K562 (cell line): ENCODE results near the gene VEGFB. TPM values are rescaled to one million over a fixed set of nuclear protein-coding genes. Genes with fewer than 3 reads are reported as not detected.
A peak's percentile ranks its signal among the peaks of the same experiment; 100 is the strongest.

ENCODE experiments used
- ARID1B ChIP-seq: fragments of 450-650 bp; IDR thresholded peaks from 2 replicates; pipeline ENCODE4 v1.6.1; 2016; ENCODE audit warnings: antibody characterized with exemption, mild to moderate bottlenecking, inconsistent platforms
- DPF2 ChIP-seq: fragments of 450-650 bp; IDR thresholded peaks from 2 replicates; pipeline ENCODE4 v1.6.1; 2016
- NCOA1 ChIP-seq: fragments of 450-650 bp; IDR thresholded peaks from 2 replicates; pipeline ENCODE4 v1.6.1; 2016; ENCODE audit warnings: low read depth
- NR2C1 ChIP-seq, 2 experiments: fragments of 450-650 bp; IDR thresholded peaks; 2 replicates each; pipeline ENCODE4 v1.6.1; 2017; ENCODE audit warnings: mild to moderate bottlenecking in 2 of 2, antibody characterized with exemption in 1 of 2, inconsistent platforms in 1 of 2, missing compliant biosample characterization in 1 of 2, missing genetic modification characterization in 1 of 2
- SMARCA5 ChIP-seq: fragments of 450-650 bp; IDR thresholded peaks from 2 replicates; pipeline ENCODE4 v1.6.1; 2016
- SRF ChIP-seq, 2 experiments: fragments of 250-450, 450-650 bp in 1 of 2; sonication (Bioruptor Pico) in 1 of 2; sonication (generic) in 1 of 2; formaldehyde crosslinking; IDR thresholded peaks; 2 replicates each; pipeline versions ENCODE4 v1.5.0 to v1.5.1; 2020 to 2022; ENCODE audit warnings: mild to moderate bottlenecking in 1 of 2, missing genetic modification reagents in 1 of 2
- ZNF143 ChIP-seq: sonication (generic); formaldehyde crosslinking; IDR thresholded peaks from 2 replicates; pipeline ENCODE4 v1.9.0; 2022; ENCODE audit warnings: mild to moderate bottlenecking, missing genetic modification reagents
- polyA plus RNA-seq, 8 experiments: library from polyadenylated mRNA; depleted of rRNA in 4 of 8; stranded (reverse) in 5 of 8; unstranded in 3 of 8; fragments of >200 nt; fragmentation: Nextera tagmentation in 2 of 8; fragmentation: Illumina TruSeq in 1 of 8; extraction: Ambion mirVana in 2 of 8; extraction: Trizol in 1 of 8; gene quantifications; 2 replicates each; pipeline versions ENCODE4 v1.2.1 to v1.2.3, GENCODE V29; 2011 to 2014; ENCODE audit warnings: inconsistent platforms in 1 of 8, missing spikeins in 1 of 8
- total RNA-seq, 7 experiments: library from RNA; depleted of rRNA in 6 of 7; stranded (reverse); fragments of >200 nt in 6 of 7; fragmentation: Illumina TruSeq in 2 of 7; extraction: Trizol in 2 of 7; gene quantifications; 2 replicates each; pipeline versions ENCODE4 v1.2.1 to v1.2.3, GENCODE V29; 2011 to 2021; ENCODE audit warnings: low replicate concordance in 1 of 7
- TF ChIP-seq, protein P1 (sequence below): fragments of 450-650 bp; formaldehyde crosslinking; IDR thresholded peaks from 2 replicates; pipeline ENCODE4 v1.4.0; 2020; ENCODE audit warnings: mild to moderate bottlenecking, moderate library complexity
- TF ChIP-seq, protein P2 (sequence below): fragments of 450-650 bp; IDR thresholded peaks from 2 replicates; pipeline ENCODE4 v1.6.1; 2016; ENCODE audit warnings: mild to moderate bottlenecking, moderate library complexity
- TF ChIP-seq, protein P3 (sequence below), 3 experiments: IDR thresholded peaks in 2 of 3; conservative IDR thresholded peaks in 1 of 3; 2 replicates each; pipeline ENCODE4 v1.5.1; 2011 to 2012; ENCODE audit warnings: low read length in 3 of 3, mild to moderate bottlenecking in 3 of 3, control low read depth in 2 of 3, improper control_type of control experiment in 1 of 3, inconsistent platforms in 1 of 3, low read depth in 1 of 3, mixed read lengths in 1 of 3, moderate library complexity in 1 of 3; ENCODE audit not compliant: insufficient read depth in 2 of 3

VEGFB gene
- total and polyA plus RNA-seq, 9 of the 15 experiments (the other 6 are each of a cell fraction or from before 2014, with no cell fraction given), result 11.0 to 83.4 (median 25.7) TPM

DNA sequence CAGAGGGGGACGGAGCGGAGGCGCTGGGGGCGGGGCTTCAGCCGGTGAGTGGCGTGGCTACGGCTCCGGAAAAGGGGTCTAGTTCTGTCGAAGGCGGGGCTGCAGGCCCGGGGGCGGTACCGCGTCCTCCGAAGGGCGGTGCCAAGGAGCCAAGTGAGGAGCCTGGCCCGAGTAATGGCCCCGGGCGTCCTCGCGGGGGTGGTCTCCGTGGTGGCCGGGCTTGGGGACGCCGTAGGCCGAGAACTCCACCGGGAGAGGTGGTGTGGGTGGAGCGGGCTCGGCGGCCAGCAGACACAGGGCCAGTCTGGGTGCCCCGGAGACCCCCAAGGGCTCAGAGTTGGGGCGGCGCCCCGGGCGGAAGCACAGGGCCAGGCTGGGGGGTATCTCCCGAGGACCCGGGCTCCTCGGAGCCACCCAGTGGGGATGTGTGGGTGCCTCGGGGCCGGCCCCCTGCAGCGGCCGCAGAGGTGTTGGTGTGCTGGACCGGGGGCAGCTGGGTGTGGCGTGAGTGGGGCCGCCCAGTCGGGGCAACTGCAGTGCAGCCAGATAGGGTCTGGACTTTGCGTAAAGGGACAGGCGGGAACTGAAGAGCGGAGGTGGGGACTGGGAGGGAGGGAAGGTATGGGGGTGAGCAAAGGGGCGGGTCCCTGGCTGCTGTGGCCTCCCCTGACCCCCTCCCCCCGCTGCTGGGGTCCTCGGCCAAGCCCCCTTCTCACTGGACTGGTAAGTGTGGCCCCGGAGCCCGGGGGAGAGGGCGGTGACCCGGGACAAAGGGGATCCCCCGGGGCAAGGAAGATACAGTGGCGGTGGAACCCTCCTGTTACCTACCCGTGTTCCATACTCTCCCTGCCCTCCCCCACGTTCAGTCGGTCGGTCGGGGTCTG lies 7.3 kb downstream of the VEGFB start (continued):
- TF ChIP-seq, protein P1, sequence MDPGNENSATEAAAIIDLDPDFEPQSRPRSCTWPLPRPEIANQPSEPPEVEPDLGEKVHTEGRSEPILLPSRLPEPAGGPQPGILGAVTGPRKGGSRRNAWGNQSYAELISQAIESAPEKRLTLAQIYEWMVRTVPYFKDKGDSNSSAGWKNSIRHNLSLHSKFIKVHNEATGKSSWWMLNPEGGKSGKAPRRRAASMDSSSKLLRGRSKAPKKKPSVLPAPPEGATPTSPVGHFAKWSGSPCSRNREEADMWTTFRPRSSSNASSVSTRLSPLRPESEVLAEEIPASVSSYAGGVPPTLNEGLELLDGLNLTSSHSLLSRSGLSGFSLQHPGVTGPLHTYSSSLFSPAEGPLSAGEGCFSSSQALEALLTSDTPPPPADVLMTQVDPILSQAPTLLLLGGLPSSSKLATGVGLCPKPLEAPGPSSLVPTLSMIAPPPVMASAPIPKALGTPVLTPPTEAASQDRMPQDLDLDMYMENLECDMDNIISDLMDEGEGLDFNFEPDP, result no peak
- TF ChIP-seq NCOA1, result peak; percentile 79
- TF ChIP-seq, protein P2, sequence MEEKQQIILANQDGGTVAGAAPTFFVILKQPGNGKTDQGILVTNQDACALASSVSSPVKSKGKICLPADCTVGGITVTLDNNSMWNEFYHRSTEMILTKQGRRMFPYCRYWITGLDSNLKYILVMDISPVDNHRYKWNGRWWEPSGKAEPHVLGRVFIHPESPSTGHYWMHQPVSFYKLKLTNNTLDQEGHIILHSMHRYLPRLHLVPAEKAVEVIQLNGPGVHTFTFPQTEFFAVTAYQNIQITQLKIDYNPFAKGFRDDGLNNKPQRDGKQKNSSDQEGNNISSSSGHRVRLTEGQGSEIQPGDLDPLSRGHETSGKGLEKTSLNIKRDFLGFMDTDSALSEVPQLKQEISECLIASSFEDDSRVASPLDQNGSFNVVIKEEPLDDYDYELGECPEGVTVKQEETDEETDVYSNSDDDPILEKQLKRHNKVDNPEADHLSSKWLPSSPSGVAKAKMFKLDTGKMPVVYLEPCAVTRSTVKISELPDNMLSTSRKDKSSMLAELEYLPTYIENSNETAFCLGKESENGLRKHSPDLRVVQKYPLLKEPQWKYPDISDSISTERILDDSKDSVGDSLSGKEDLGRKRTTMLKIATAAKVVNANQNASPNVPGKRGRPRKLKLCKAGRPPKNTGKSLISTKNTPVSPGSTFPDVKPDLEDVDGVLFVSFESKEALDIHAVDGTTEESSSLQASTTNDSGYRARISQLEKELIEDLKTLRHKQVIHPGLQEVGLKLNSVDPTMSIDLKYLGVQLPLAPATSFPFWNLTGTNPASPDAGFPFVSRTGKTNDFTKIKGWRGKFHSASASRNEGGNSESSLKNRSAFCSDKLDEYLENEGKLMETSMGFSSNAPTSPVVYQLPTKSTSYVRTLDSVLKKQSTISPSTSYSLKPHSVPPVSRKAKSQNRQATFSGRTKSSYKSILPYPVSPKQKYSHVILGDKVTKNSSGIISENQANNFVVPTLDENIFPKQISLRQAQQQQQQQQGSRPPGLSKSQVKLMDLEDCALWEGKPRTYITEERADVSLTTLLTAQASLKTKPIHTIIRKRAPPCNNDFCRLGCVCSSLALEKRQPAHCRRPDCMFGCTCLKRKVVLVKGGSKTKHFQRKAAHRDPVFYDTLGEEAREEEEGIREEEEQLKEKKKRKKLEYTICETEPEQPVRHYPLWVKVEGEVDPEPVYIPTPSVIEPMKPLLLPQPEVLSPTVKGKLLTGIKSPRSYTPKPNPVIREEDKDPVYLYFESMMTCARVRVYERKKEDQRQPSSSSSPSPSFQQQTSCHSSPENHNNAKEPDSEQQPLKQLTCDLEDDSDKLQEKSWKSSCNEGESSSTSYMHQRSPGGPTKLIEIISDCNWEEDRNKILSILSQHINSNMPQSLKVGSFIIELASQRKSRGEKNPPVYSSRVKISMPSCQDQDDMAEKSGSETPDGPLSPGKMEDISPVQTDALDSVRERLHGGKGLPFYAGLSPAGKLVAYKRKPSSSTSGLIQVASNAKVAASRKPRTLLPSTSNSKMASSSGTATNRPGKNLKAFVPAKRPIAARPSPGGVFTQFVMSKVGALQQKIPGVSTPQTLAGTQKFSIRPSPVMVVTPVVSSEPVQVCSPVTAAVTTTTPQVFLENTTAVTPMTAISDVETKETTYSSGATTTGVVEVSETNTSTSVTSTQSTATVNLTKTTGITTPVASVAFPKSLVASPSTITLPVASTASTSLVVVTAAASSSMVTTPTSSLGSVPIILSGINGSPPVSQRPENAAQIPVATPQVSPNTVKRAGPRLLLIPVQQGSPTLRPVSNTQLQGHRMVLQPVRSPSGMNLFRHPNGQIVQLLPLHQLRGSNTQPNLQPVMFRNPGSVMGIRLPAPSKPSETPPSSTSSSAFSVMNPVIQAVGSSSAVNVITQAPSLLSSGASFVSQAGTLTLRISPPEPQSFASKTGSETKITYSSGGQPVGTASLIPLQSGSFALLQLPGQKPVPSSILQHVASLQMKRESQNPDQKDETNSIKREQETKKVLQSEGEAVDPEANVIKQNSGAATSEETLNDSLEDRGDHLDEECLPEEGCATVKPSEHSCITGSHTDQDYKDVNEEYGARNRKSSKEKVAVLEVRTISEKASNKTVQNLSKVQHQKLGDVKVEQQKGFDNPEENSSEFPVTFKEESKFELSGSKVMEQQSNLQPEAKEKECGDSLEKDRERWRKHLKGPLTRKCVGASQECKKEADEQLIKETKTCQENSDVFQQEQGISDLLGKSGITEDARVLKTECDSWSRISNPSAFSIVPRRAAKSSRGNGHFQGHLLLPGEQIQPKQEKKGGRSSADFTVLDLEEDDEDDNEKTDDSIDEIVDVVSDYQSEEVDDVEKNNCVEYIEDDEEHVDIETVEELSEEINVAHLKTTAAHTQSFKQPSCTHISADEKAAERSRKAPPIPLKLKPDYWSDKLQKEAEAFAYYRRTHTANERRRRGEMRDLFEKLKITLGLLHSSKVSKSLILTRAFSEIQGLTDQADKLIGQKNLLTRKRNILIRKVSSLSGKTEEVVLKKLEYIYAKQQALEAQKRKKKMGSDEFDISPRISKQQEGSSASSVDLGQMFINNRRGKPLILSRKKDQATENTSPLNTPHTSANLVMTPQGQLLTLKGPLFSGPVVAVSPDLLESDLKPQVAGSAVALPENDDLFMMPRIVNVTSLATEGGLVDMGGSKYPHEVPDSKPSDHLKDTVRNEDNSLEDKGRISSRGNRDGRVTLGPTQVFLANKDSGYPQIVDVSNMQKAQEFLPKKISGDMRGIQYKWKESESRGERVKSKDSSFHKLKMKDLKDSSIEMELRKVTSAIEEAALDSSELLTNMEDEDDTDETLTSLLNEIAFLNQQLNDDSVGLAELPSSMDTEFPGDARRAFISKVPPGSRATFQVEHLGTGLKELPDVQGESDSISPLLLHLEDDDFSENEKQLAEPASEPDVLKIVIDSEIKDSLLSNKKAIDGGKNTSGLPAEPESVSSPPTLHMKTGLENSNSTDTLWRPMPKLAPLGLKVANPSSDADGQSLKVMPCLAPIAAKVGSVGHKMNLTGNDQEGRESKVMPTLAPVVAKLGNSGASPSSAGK, result no peak
- TF ChIP-seq SMARCA5, result no peak
- no peak for TF ChIP-seq DPF2
- peak in 1 of 2 experiments; percentile 59; a peak in 1 of 4 replicates for TF ChIP-seq SRF (CRISPR knock-in tag; IDR thresholded peaks at IDR 0.05)
- TF ChIP-seq ZNF143, result 0 out of 2 replicates have a peak, but pooled peaks have one; percentile 40
- TF ChIP-seq, protein P3, sequence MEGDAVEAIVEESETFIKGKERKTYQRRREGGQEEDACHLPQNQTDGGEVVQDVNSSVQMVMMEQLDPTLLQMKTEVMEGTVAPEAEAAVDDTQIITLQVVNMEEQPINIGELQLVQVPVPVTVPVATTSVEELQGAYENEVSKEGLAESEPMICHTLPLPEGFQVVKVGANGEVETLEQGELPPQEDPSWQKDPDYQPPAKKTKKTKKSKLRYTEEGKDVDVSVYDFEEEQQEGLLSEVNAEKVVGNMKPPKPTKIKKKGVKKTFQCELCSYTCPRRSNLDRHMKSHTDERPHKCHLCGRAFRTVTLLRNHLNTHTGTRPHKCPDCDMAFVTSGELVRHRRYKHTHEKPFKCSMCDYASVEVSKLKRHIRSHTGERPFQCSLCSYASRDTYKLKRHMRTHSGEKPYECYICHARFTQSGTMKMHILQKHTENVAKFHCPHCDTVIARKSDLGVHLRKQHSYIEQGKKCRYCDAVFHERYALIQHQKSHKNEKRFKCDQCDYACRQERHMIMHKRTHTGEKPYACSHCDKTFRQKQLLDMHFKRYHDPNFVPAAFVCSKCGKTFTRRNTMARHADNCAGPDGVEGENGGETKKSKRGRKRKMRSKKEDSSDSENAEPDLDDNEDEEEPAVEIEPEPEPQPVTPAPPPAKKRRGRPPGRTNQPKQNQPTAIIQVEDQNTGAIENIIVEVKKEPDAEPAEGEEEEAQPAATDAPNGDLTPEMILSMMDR (IDR thresholded peaks at IDR 0.05 in 2 of 3, conservative IDR thresholded peaks at IDR 0.05 in 1 of 3; ENCODE audit: insufficient read depth in 2 of 3, low read depth in 1 of 3, low read length in 3 of 3), result 0 out of 6 replicates have a peak, but pooled peaks of 2 of the 3 experiments have one; percentile 0 to 10
- TF ChIP-seq ARID1B, result peak; percentile 43; the same call in 1 of the 2 replicates
- TF ChIP-seq NR2C1 (IDR thresholded peaks at IDR 0.05), result no peak
- no peak for TF ChIP-seq NR2C1 (tag; IDR thresholded peaks at IDR 0.05)
